22Rv1 (cell line): ENCODE data around the gene IRF7.

Experiments
- ZFX ChIP-seq: fragments of 450-650 bp; IDR thresholded peaks from 2 replicates; pipeline ENCODE4 v1.6.1; 2017; ENCODE audit warnings: antibody characterized with exemption, borderline replicate concordance
- TF ChIP-seq, protein P1 (sequence below): fragments of 450-650 bp; IDR thresholded peaks from 2 replicates; pipeline ENCODE4 v1.5.1; 2017; ENCODE audit warnings: mild to moderate bottlenecking

DNA sequence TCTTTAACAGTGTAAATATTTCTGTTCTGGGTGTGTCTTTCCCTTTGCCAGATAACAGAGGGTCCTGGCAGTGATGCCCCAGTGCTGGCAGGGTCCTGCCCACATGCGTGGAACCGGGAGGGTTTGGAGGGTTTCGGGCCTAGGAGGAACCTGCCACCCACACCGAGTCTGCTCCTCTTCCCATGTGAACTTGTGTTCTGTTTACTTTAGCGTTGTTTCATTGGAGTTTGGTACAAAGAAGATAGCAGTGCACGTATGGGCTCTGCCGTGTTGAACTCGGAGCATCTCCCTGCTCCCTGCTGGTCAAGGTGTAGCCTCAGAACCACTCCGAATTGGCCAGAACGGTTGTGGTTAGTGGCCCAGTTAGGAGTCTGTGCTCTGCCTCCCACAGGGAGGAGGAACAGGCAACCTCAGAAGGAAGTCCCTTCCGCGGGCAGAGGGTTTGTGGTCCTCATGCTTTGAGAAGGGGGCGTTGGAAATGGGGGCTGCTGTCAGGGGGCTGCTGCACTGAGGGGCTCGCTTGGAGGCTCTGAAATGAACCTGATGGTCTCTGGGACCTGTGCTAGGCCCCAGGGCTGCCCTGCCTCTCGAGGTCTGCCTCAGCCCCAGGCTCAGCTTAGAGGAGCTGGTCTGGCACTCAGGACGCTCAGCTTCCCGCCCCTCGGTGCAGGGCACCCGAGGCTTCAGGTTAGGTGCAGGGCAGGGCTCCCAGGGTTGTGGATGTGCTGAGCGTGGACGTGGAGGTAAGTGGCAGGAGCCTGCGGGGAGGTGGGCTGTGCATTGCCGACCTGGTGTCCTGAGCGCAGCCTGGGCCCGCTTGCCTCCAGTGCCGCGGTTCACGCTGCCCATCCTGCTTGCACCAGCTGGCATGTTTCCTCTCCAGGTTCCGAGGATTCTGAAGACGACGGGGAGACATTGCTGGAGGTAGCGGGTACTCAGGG lies 29.1 kb downstream of the IRF7 start:
- TF ChIP-seq, protein P1, sequence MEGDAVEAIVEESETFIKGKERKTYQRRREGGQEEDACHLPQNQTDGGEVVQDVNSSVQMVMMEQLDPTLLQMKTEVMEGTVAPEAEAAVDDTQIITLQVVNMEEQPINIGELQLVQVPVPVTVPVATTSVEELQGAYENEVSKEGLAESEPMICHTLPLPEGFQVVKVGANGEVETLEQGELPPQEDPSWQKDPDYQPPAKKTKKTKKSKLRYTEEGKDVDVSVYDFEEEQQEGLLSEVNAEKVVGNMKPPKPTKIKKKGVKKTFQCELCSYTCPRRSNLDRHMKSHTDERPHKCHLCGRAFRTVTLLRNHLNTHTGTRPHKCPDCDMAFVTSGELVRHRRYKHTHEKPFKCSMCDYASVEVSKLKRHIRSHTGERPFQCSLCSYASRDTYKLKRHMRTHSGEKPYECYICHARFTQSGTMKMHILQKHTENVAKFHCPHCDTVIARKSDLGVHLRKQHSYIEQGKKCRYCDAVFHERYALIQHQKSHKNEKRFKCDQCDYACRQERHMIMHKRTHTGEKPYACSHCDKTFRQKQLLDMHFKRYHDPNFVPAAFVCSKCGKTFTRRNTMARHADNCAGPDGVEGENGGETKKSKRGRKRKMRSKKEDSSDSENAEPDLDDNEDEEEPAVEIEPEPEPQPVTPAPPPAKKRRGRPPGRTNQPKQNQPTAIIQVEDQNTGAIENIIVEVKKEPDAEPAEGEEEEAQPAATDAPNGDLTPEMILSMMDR: no peak
- TF ChIP-seq ZFX: no peak
